A549 treated with dexamethasone at 1 μM for 4 hours (cell line): ENCODE data around the gene KCNE3. TPM values are rescaled to one million over a fixed set of nuclear protein-coding genes. Genes with fewer than 3 reads are reported as not detected.

ENCODE experiments used
- total RNA-seq: library from RNA; stranded (reverse); fragments of 200-300 nt; extraction: Qiagen RNA extraction; gene quantifications from 5 replicates; pipeline ENCODE4 v1.2.3, GENCODE V29; 2022

The KCNE3 gene, protein sequence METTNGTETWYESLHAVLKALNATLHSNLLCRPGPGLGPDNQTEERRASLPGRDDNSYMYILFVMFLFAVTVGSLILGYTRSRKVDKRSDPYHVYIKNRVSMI
- not detected in 5 replicates for total RNA-seq

DNA sequence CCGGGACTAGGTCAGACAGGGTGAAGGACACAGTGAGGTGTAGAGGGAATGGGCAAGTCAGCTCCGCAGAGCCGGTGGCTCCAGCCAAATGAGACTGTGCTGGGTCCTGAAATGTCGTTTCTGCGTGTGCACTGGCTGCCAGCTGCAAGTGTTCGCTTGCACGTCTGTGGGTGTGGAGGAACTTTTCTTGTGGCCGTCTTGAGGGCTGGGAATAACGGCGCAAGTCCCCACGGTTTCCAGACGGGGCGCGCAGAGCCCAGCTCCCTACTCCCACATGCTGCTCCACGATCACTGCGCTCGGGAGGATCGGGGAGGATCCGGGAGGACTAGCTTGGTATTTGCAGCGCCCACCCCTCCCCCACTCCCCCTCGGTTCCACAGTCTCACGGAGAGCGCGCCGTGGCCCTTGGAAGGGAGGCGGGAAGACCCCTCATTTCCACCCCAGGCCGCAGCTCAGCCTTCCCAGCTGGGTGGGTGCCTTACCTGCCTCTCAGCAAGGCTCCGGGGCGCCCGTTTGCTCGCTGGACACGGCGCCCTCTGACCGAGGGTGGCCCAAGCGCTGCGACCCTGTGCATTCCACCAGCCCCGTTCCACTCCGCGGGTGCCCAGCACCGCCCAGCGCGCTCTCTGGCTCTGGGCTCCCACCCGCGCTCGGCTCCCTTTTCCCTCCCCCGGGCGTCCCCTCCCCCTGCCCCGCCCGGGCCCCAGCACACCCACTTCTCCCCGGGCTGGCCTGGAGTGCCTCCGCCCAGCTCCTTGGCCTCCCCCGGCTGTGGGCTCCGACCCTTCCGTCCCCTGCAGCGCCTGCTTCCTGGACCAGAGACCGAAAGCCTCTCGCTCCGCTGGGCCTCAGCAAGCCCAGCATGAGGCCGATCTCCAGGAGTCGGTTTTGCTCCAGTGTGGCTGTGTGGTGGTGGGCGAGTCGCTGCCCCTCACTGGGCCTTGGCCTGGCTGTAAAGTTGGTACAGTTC, at the start of gene KCNE3:
Gene KCNE3 (minus strand): TSS at position 634 of the 970 bp plus-strand sequence. CDS start 9,986 bp downstream, outside the sequence.

DNA sequence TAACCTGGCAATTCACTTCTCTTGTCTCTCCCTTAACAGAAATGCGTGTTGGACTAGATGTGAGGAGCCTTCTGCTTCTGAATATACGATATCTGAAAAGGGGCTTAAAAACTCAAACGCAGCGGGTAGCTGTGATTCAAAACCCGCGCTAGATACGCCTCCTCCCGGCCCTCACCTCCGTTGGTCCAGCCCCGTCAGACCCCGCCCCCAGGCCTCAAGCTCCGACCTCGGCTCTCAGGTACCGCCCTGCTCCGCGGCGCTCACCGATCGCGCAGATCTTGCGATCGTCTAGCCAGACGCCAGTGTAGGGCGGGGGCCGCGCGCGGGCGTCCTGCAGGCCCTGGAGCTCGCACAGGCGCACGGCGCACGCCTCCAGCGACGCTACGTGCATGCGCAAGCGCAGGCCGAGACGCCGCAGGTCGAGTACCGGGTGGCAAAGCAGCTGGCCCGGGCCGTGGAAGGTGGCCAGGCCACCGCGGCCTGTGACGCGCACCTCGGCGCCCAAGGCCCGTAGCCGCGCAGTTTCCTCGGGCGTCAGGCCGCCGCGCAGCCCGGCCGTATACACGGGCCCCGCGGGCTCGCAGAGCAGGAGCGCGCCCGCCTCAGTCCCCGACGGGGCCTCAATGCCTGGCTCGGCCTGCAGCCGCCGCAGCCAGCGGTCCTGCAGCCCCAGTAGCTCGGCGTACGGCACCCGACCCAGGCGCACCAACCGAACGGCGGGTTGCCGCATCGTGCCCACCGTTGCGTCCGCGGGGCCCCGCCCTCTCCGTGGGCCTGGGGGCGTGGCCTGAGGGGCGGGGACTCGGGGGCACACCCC, 25.8 kb upstream of the KCNE3 start, which contains the start of gene LIPT2:
Gene LIPT2 (minus strand): TSS at position 751 of the 817 bp plus-strand sequence. CDS start 21 bp downstream, at position 730.

Other genes starting within 250 kb of the KCNE3 start
- 38.4 to 63.0 TPM (median 47.6 TPM) in 5 replicates for gene P4HA3, start 155.9 kb downstream of the KCNE3 start, total RNA-seq
- gene PGM2L1, start 69.1 kb downstream of the KCNE3 start, total RNA-seq: 12.1 to 20.5 TPM (median 19.2 TPM) in 5 replicates
- 1.7 to 2.3 TPM (median 2.1 TPM) in 5 replicates for gene LIPT2, start 26.2 kb upstream of the KCNE3 start, total RNA-seq
- 14.6 to 19.1 TPM (median 15.9 TPM) in 5 replicates for gene POLD3, start 125.0 kb upstream of the KCNE3 start, total RNA-seq